ENCODE data around the gene PCBP4.

- TF ChIP-seq YY1 (IDR thresholded peaks at IDR 0.05; ENCODE audit: extremely low read depth, insufficient replicate concordance, low read depth, low read length): peak; percentile 86
- no peak for TF ChIP-seq SIN3A (IDR thresholded peaks at IDR 0.05; ENCODE audit: low read depth)
- no peak for TF ChIP-seq EZH2phosphoT487 (IDR thresholded peaks at IDR 0.05; ENCODE audit: borderline replicate concordance)
- no peak for TF ChIP-seq EZH2 (IDR thresholded peaks at IDR 0.05)
- TF ChIP-seq SRF (IDR thresholded peaks at IDR 0.05; ENCODE audit: low read depth): no peak
- TF ChIP-seq CBX3 (IDR thresholded peaks at IDR 0.05; ENCODE audit: low read depth): no peak
- no peak for TF ChIP-seq CTCF (IDR thresholded peaks at IDR 0.05 in 2 of 3, conservative IDR thresholded peaks at IDR 0.05 in 1 of 3; ENCODE audit: borderline replicate concordance in 1 of 3, insufficient read depth in 1 of 3, low read depth in 2 of 3, low read length in 2 of 3)
- peak; percentile 61 for TF ChIP-seq POLR2A (IDR thresholded peaks at IDR 0.05; ENCODE audit: borderline replicate concordance, extremely low read depth, insufficient read depth, insufficient read length)
- no peak for TF ChIP-seq ZNF274 (IDR thresholded peaks at IDR 0.05; ENCODE audit: low read depth, low read length)
These were observed 8.0 kb upstream of the PCBP4 start, which contains the start of gene ABHD14A for GRCh38 chr3:51974963-51975851.
